OCI-LY1 (cell line): ENCODE results near the gene AP2A2.

ENCODE experiments used
- H2AFZ ChIP-seq: fragments of 200-600 bp; sonication (generic), shearing (Covaris generic); 2 replicates; pipeline ENCODE4 v1.6.0; 2014; ENCODE audit warnings: antibody characterized with exemption, mild to moderate bottlenecking, low read length
- H3F3A ChIP-seq: fragments of 200-600 bp; sonication (generic), shearing (Covaris generic); 2 replicates; pipeline ENCODE4 v1.6.0; 2014; ENCODE audit warnings: mild to moderate bottlenecking, antibody characterized with exemption, low read length, moderate library complexity; ENCODE audit not compliant: insufficient read depth
- H3K27ac ChIP-seq: fragments of 200-600 bp; sonication (generic); 2 replicates; pipeline ENCODE4 v1.5.1; 2014; ENCODE audit warnings: low read length, mixed run types, mild to moderate bottlenecking, low read depth; ENCODE audit not compliant: poor library complexity, severe bottlenecking
- H3K27me3 ChIP-seq: fragments of 200-600 bp; sonication (generic); 2 replicates; pipeline ENCODE4 v1.6.0; 2014; ENCODE audit warnings: antibody characterized with exemption, mild to moderate bottlenecking, low read length, moderate library complexity; ENCODE audit not compliant: insufficient read depth
- H3K36me3 ChIP-seq: fragments of 200-600 bp; sonication (generic); 2 replicates; pipeline ENCODE4 v1.6.1; 2014; ENCODE audit warnings: mild to moderate bottlenecking, antibody characterized with exemption, low read length, moderate library complexity, mixed read lengths; ENCODE audit not compliant: insufficient read depth
- H3K4me1 ChIP-seq: fragments of 200-600 bp; sonication (generic); 2 replicates; pipeline ENCODE4 v1.5.1; 2014; ENCODE audit warnings: mild to moderate bottlenecking, low read length, moderate library complexity; ENCODE audit not compliant: insufficient read depth, severe bottlenecking
- H3K4me2 ChIP-seq: fragments of 200-600 bp; sonication (generic), shearing (Covaris generic); 2 replicates; pipeline ENCODE4 v1.6.1; 2014; ENCODE audit warnings: low read length
- H3K4me3 ChIP-seq: fragments of 200-600 bp; sonication (generic); 2 replicates; pipeline ENCODE4 v1.5.1; 2014; ENCODE audit warnings: low read length, low read depth, mild to moderate bottlenecking, mixed read lengths; ENCODE audit not compliant: poor library complexity, severe bottlenecking
- H3K79me2 ChIP-seq: fragments of 200-600 bp; shearing (Covaris generic); 2 replicates; pipeline ENCODE4 v1.6.1; 2016; ENCODE audit warnings: mixed run types, low read length, mixed read lengths; ENCODE audit not compliant: insufficient read depth
- H3K9ac ChIP-seq: fragments of 200-600 bp; sonication (generic), shearing (Covaris generic); 2 replicates; pipeline ENCODE4 v1.6.1; 2014; ENCODE audit warnings: mild to moderate bottlenecking, low read length, mixed read lengths
- H3K9me2 ChIP-seq: fragments of 200-600 bp; sonication (generic), shearing (Covaris generic); 2 replicates; pipeline ENCODE4 v1.6.1; 2014; ENCODE audit warnings: low read depth, mild to moderate bottlenecking, low read length, mixed read lengths
- H3K9me3 ChIP-seq: fragments of 200-600 bp; shearing (Covaris generic); 2 replicates; pipeline ENCODE4 v1.6.1; 2014; ENCODE audit warnings: low read length, mixed read lengths
- H4K20me1 ChIP-seq: fragments of 200-600 bp; sonication (generic), shearing (Covaris generic); 2 replicates; pipeline ENCODE4 v1.6.0; 2016; ENCODE audit warnings: mild to moderate bottlenecking, low read length; ENCODE audit not compliant: insufficient read depth
- CTCF ChIP-seq: fragments of 200-600 bp; sonication (generic), shearing (Covaris generic); IDR thresholded peaks from 2 replicates; pipeline ENCODE4 v1.5.1; 2017; ENCODE audit warnings: mild to moderate bottlenecking, antibody characterized with exemption, low read length, moderate library complexity, mixed read lengths
- EZH2 ChIP-seq: fragments of 200-600 bp; sonication (generic), shearing (Covaris generic); IDR thresholded peaks from 2 replicates; pipeline ENCODE4 v1.8.0; 2017; ENCODE audit warnings: borderline replicate concordance, mixed run types, mild to moderate bottlenecking, antibody characterized with exemption, low read length, moderate library complexity, mixed read lengths

The AP2A2 gene

GRCh38 chr11:1010551-1011319, 85.1 kb downstream of the AP2A2 start:
- Histone ChIP-seq H3K9me2 (no peaks in the 10 kb centered on the region), H3K9ac (no peak overlapping the region), H3K79me2 (no peaks in the 10 kb centered on the region), H3K27me3 (no peaks in the 10 kb centered on the region), H4K20me1 (no peaks in the 10 kb centered on the region), H3K9me3 (no peaks in the 10 kb centered on the region), H2AFZ (no peak overlapping the region), H3F3A (no peaks in the 10 kb centered on the region), H3K4me1 (no peaks in the 10 kb centered on the region), H3K4me3 (no peak overlapping the region), H3K27ac (no peak overlapping the region), H3K36me3 (peaks cover 43% of the 10 kb centered on the region), H3K4me2 (no peak overlapping the region)
- TF ChIP-seq CTCF (no peak), EZH2 (no peak)

GRCh38 chr11:1011320-1011698, 85.6 kb downstream of the AP2A2 start:
- peaks cover 43% of the 10 kb centered on the region for H3K36me3 ChIP-seq
- H3K4me3 ChIP-seq, result no peak overlapping the region
- no peaks in the 10 kb centered on the region for H3K4me1 ChIP-seq
- H3K9ac ChIP-seq, result no peak overlapping the region
- H3K9me3 ChIP-seq, result no peaks in the 10 kb centered on the region
- no peak overlapping the region for H3K4me2 ChIP-seq
- H3K27me3 ChIP-seq, result no peaks in the 10 kb centered on the region
- H2AFZ ChIP-seq, result no peak overlapping the region
- no peaks in the 10 kb centered on the region for H3K9me2 ChIP-seq
- H3K27ac ChIP-seq, result no peak overlapping the region
- no peaks in the 10 kb centered on the region for H3F3A ChIP-seq
- no peaks in the 10 kb centered on the region for H4K20me1 ChIP-seq
- no peaks in the 10 kb centered on the region for H3K79me2 ChIP-seq
- TF ChIP-seq EZH2, result no peak
- no peak for TF ChIP-seq CTCF

DNA sequence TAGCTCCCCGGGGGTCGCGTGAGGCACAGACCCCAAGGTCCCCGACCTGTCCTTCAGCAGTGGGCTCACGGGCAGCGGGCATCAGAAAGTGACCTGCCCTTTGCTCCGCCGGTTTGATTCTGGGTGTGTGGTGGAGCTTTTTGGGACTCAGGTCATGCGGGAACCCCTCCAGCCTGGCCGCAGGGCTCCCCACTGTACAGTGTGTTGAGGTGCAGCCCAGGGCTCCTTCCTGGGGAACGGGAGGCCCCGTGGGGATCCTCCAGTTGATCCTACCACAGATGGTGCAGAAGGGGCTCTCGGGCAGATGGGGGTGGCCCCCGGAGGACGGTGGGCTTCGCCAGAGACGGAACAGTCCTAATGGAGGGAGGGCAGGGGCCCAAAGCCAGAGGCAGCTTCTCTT, 86.6 kb downstream of the AP2A2 start:
- Histone ChIP-seq H3K4me3 (no peak overlapping the region), H3K9me3 (no peaks in the 10 kb centered on the region), H3K36me3 (peaks cover 34% of the 10 kb centered on the region), H3K27me3 (no peaks in the 10 kb centered on the region), H3F3A (no peaks in the 10 kb centered on the region), H3K79me2 (no peaks in the 10 kb centered on the region), H3K4me1 (no peaks in the 10 kb centered on the region), H3K9ac (no peak overlapping the region), H3K27ac (no peak overlapping the region), H3K9me2 (no peaks in the 10 kb centered on the region), H2AFZ (no peak overlapping the region), H4K20me1 (no peaks in the 10 kb centered on the region), H3K4me2 (no peak overlapping the region)
- TF ChIP-seq EZH2 (no peak), CTCF (no peak)
